GM13976 (cell line): Measurements from ENCODE around the gene FOXP3.

ENCODE experiments used
- DNase-seq: peaks from one replicate; pipeline ENCODE4 v3.0.0; 2012; ENCODE audit warnings: low spot score
- CTCF ChIP-seq: IDR thresholded peaks from 2 replicates; pipeline ENCODE4 v1.5.1; 2012; ENCODE audit warnings: borderline replicate concordance, mild to moderate bottlenecking; ENCODE audit not compliant: insufficient read depth; ENCODE audit errors: extremely low read depth, missing control alignments, control extremely low read depth
- in situ Hi-C: fragments of 300-500 bp; cut with MboI; formaldehyde crosslinking; loops from one replicate; pipeline ENCODE4 v1.12.0; 2022; ENCODE audit warnings: low sequenced_read_pairs, mixed read lengths, inconsistent platforms; ENCODE audit not compliant: unreplicated experiment

Gene FOXP3

GRCh38 chrX:49250578-49250977 is 13.9 kb downstream of the FOXP3 start:
- in situ Hi-C loops, result no loop called here
- TF ChIP-seq CTCF, result no peak
- no peak for DNase-seq

- DNase-seq, result no peak
- in situ Hi-C loops, result no loop called here
- TF ChIP-seq CTCF, result no peak
Observed at GRCh38 chrX:49250066-49250465, 14.4 kb downstream of the FOXP3 start.

GRCh38 chrX:49249616-49250015 is 14.9 kb downstream of the FOXP3 start:
- in situ Hi-C loops, result no loop called here
- TF ChIP-seq CTCF, result no peak

GRCh38 chrX:49249071-49249470 is 15.4 kb downstream of the FOXP3 start:
- in situ Hi-C loops, result no loop called here
- TF ChIP-seq CTCF, result no peak
- DNase-seq, result no peak

More at GRCh38 chrX:49249616-49250015, 14.9 kb downstream of the FOXP3 start:
- DNase-seq, result no peak

GRCh38 chrX:49247916-49248811 is 16.3 kb downstream of the FOXP3 start:
- in situ Hi-C loops, result no loop called here
- DNase-seq, result no peak

GRCh38 chrX:49247346-49247745 is 17.2 kb downstream of the FOXP3 start:
- no peak for DNase-seq
- in situ Hi-C loops, result no loop called here
- TF ChIP-seq CTCF, result no peak

More at GRCh38 chrX:49247916-49248811, 16.3 kb downstream of the FOXP3 start:
- TF ChIP-seq CTCF, result no peak

GRCh38 chrX:49246541-49246940 is 18.0 kb downstream of the FOXP3 start:
- no peak for TF ChIP-seq CTCF
- in situ Hi-C loops, result no loop called here
- DNase-seq, result no peak
